Measurements from ENCODE around the gene OLFML3.
"Not testable (repeated sequence)": the region's sequence is repeated elsewhere in the genome, so short reads cannot be mapped to it uniquely, and the experiment has no call there.

OLFML3 gene

GRCh38 chr1:113993072-113993471, 13.8 kb downstream of the OLFML3 start:
- DNase-seq: no peak

DNA sequence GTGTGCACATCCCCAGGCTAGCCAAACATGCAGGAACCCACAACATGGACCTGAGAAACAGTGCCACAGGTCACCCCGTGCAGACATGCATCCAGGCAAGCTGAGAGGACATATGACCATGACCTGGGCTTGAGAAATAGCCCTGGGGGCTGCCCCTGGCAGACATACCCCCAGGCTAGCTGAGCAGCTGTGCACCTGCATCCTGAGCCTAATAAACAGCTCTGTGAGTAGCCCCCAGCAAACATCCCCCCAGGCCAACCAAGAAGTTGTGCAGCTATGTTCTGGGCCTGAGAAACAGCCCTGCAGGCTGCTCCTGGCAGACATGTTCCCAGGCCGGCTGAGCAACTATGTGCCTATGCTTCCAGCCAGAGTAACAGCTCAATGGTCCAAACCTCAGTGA, 14.5 kb downstream of the OLFML3 start:
- no peak for DNase-seq

DNA sequence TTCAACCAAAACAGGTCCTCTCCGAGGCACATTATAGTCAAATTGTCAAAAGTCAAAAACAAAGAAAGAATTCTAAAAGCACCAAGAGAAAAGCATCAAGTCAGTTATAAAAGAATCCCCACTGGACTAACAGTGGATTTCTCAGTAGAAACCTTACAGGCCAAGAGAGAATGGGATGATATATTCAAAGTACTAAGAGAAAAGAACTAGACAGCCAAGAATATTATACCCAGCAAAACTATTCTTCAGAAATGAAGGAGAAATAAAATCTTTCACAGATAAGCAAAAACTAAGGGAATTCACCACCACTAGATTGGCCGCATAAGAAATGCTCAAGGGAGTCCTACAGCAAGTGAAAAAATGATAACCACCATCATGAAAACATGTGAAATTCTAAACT, 16.1 kb downstream of the OLFML3 start:
- DNase-seq: no peak

- no peak for DNase-seq
Measured at GRCh38 chr1:113998361-113998760, 19.1 kb downstream of the OLFML3 start.

GRCh38 chr1:113999233-113999632, 20.0 kb downstream of the OLFML3 start:
- DNase-seq: no peak

DNA sequence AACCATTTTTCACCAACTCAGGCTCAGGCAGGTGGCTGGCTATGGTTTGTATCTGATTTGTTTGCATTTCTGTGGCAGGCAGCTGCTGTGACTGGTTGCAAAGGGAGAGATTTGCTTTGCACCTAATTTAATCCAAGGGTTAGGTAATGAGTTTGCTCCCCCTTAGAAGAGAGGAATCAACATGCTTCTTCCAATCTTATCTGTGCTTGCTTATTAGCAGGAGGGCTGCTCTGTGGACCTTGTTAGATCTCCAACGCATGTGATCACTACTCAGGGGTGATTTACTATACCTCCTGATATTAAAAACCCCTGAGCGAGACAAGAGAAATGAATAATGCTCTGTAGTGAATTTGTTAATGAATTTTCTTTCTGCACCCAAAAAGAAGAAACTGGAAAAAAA, 20.5 kb downstream of the OLFML3 start:
- DNase-seq: no peak

GRCh38 chr1:114000406-114000805, 21.1 kb downstream of the OLFML3 start:
- DNase-seq: no peak

DNA sequence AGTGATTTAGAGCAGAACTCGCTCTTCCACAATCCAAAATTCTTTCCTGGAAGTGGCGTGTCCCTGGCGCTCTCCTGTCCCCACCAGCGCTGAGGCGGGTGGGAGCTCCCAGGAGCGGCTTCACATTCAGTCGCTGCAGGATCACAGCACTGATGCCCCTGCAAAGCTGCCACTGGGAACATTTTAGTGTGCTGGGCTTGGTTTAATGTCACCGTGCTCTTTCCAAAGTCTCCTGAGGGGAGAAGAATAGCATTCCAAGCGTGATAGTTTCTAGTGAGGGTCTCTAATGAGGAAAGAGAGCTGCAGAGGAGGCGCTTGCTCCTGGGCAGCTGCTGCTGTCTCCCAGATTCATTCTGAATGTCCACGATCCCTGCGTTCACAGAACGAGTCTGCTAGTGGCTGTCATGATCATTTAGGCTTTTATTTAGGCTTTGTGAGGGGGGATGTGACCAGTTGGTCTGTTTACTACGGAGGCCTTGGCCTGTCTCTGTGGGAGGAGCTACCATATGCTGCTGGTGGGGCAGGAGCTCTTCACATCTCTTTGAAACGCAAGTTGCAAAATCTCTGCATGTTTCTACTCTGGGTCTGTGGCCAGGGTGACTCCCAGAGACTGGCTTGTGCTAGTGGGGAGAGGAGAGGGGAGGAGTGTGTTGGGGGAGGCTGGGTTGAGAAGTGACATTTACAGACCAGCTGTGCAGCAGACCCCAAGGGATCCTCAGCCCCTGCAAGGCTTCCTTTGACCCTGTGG, 23.4 kb downstream of the OLFML3 start:
- DNase-seq: no peak

DNA sequence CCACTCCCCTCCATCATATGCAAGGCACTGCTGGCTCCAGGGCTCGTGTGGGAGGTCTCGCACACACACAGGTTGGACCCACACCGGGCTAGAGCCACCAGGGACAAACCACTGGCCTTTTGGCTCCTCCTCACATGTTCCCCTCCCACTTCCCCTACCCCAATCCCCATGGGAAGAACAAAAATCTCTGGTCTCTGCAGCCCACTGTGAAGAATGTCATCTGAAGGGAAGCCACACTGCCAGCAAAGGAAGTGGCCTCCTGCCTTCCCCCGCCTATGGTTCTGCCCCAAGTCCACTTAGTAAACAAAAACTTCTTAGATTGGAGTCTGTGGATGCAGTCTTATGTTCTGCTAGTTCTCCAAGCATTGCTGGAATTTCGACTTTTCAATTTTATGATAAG, 24.2 kb downstream of the OLFML3 start:
- no peak for DNase-seq

- not testable (repeated sequence) for DNase-seq
Measured at GRCh38 chr1:114006825-114007224, 27.6 kb downstream of the OLFML3 start.

DNA sequence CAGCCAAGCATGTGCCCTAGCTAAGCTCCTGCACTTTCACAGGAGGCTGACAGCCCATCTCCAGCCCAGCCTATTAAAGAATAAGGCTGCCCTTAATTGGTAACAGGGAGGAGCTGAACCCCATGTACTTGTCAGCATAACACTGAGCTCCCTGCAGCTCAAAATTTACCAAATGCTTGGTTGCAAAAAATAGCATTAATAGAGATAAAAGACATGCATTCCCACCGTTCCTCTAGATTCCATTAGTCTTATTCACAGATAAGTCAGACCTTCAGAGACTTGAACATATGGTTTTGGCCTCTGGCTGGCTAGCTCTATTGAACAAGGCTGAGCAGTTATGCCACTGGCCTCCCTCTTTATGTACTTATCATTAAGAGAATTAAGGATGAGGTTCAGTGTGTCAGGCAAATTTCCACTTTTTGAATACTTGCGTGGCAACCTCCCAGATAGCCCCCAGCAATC, 29.2 kb downstream of the OLFML3 start:
- DNase-seq: no peak

DNA sequence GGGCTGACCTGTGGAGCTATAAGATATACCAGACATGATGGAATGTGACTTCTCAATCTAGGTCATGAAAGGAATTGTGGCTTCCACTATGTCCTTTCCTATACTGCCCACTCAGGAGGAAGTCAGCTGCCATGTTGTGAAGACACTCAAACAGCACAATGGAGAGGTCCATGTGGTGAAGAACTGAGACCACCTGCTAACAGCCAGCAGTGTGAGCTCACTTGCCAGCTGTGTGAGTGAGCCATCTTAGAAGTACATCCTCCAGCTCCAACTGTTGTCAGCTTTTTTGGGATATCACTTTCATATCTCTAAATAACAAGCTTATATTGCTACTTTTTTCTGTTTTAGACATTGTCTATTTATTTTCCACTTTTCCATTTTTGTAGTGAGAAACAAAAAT, 29.7 kb downstream of the OLFML3 start:
- DNase-seq: no peak

- DNase-seq: no peak
Measured at GRCh38 chr1:114009393-114009792, 30.1 kb downstream of the OLFML3 start.

- DNase-seq: no peak
Measured at GRCh38 chr1:114010433-114011184, 31.3 kb downstream of the OLFML3 start.

GRCh38 chr1:114011796-114012195, 32.5 kb downstream of the OLFML3 start:
- DNase-seq: no peak

DNA sequence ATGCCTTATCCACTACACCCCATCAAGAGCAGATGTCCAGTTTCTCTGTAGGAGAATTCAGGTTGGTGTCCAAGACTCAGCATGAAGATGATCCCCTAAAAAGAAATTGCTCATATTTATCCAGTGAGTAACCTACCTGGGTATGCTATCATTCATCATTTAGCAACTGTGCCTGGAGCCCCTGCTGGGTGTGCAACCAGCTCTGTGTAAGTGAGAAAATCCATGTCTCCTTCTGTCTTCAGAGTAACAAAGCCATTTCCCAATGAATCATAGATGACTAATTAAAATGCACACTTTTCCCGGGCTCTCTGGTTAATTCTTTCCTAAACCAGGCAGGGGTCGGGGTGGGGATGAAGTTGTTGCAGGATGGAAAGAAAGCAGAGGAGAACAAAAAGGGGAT, 35.8 kb downstream of the OLFML3 start:
- DNase-seq: no peak

- not testable (repeated sequence) for DNase-seq
Measured at GRCh38 chr1:114019724-114020123, 40.5 kb downstream of the OLFML3 start.

DNA sequence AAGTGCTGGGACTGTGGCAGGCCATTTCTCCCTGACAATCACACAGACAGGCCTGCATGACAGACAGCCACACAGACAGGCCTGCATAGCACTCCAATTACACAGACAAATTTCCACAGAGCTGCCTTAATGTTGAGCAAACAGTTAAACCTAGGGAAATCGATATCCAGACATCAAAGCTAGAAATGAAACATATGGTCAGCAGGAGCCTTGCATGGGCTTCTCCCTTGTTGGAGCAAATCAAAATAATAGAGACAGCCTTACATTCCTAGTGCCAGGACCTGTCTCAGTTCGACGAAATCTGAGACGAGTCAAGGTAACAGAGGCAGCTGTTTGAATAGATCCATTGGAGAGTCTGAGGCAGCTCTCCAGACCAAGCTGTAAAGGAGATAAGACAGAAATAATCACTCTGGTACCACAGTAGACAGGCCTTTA, 42.4 kb downstream of the OLFML3 start:
- no peak for DNase-seq

DNA sequence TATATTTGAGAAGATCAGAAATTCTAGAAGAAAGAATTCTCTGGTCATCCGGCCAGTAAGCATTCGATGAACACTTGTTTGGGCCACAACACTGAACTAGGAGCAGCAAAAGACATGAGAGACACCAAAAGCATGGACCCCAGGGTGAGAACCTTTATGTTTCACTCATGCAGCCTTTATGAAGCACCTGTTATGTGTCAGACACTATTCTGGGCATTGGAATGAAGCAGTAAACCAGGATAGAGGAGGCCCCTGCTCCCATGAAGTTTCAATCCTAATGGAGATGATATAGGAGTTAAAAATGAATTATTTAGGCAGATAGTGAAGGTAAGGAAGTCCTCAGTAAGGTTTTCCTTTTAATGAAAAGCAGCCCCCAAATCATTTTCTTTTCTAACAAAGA, 43.6 kb downstream of the OLFML3 start:
- no peak for DNase-seq

DNA sequence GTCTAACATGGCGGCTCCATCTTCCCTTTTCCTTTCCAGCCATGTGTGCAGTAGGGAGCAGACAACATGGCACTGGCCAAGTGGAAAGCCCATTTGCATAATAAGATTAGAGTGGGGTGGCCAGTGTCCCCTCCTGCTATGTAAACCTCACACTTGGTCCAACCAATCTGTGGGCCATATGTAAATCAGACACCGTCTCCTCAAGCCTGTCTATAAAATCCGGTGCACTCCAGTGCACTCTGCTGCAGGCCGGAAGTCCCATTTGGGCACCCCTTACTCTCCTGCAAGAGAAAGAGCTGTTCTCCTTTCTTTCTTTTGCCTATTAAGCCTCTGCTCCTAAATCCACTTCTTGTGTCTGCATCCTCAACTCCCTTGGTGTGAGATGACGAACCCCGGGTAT, 44.1 kb downstream of the OLFML3 start:
- DNase-seq: no peak

- DNase-seq: no peak
Measured at GRCh38 chr1:114024049-114024448, 44.8 kb downstream of the OLFML3 start.

DNA sequence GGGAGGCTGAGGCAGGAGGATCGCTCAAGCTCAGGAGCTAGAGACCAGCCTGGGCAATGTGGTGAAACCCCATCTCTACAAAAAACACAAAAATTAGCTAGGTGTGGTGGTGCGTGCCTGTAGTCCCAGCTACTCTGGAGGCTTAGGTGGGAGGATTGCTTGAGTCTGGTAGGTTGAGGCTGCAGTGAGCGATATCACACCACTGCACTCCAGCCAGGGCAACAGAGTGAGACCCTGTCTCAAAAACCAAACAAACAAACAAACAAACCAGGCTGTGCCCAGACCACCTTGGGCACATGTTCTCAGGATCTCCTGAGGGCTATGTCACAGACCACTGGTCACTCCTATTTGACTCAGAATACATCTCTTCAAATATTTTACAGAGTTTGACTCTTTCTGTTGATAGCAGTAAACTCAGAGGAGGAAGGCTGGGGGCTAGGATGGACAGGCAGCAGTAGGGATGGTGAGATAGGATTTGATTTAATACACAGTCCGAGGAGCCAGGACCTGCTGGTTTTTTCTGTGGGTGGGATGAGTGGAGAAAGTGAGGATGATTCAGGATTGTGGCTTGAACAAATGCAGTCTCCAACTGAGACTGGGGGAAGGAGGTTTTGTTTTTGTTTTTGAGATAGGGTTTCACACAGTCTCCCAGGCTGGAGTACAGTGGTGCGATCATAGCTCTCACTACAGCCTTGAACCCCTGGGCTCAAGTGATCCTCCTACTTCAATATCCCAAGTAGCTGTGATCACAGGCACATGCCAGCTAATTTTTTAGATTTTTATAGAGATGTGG, 46.5 kb downstream of the OLFML3 start:
- DNase-seq: no peak

- no peak for DNase-seq
Measured at GRCh38 chr1:114026797-114027196, 47.5 kb downstream of the OLFML3 start.

Data from CD4-positive, alpha-beta T cell treated with Interferon alpha-2 for 1 hour (primary cell).